ENCODE results near the gene DENND4B. TPM values are rescaled to one million over a fixed set of nuclear protein-coding genes. Genes with fewer than 3 reads are reported as not detected.

The DENND4B gene
- total and polyA plus RNA-seq, 10 of the 15 experiments (the other 5 are each of a cell fraction or from before 2014, with no cell fraction given): 12.0 to 74.8 (median 22.7) TPM

GRCh38 chr1:153946622-153947241 is at the start of gene DENND4B (continued):
- TF ChIP-seq ZBTB4 (CRISPR knock-in tag; IDR thresholded peaks at IDR 0.05) (no peak), RB1 (IDR thresholded peaks at IDR 0.05; ENCODE audit: borderline replicate concordance) (no peak), DPF2 (IDR thresholded peaks at IDR 0.05) (no peak), SPI1 (IDR thresholded peaks at IDR 0.05; ENCODE audit: borderline replicate concordance, insufficient read depth, low read depth, low read length) (peak; percentile 82), ZBTB11 (CRISPR knock-in tag; IDR thresholded peaks at IDR 0.05) (no peak), MEF2A (IDR thresholded peaks at IDR 0.05; ENCODE audit: insufficient read depth, low read depth, low read length) (0 out of 2 replicates have a peak, but pooled peaks have one; percentile 15), IKZF1 (conservative IDR thresholded peaks at IDR 0.05) (no peak; the same call in 1 of the 2 replicates), PKNOX1 (IDR thresholded peaks at IDR 0.05) (no peak), SMAD1 (IDR thresholded peaks at IDR 0.05; ENCODE audit: low read depth, partially characterized antibody) (no peak), USF2 (IDR thresholded peaks at IDR 0.05; ENCODE audit: borderline replicate concordance, low read depth, low read length) (no peak), KLF5 (IDR thresholded peaks at IDR 0.05; ENCODE audit: partially characterized antibody) (no peak), MYB (IDR thresholded peaks at IDR 0.05; ENCODE audit: borderline replicate concordance, low read depth, low read length) (no peak), TCF12 (IDR thresholded peaks at IDR 0.05; ENCODE audit: low read depth, low read length) (peak; percentile 59; the same call in 1 of the 2 replicates), POU2F2 (IDR thresholded peaks at IDR 0.05; ENCODE audit: borderline replicate concordance, low read depth, low read length) (peak; percentile 33; the same call in 1 of the 3 replicates), JUND (IDR thresholded peaks at IDR 0.05; ENCODE audit: low read depth, low read length) (no peak), SREBF1 (IDR thresholded peaks at IDR 0.05; ENCODE audit: low read length) (no peak), FOXK2 (IDR thresholded peaks at IDR 0.05) (no peak), SIX5 (IDR thresholded peaks at IDR 0.05; ENCODE audit: low read depth, low read length, severe bottlenecking) (no peak)
- TF ChIP-seq, protein P1, sequence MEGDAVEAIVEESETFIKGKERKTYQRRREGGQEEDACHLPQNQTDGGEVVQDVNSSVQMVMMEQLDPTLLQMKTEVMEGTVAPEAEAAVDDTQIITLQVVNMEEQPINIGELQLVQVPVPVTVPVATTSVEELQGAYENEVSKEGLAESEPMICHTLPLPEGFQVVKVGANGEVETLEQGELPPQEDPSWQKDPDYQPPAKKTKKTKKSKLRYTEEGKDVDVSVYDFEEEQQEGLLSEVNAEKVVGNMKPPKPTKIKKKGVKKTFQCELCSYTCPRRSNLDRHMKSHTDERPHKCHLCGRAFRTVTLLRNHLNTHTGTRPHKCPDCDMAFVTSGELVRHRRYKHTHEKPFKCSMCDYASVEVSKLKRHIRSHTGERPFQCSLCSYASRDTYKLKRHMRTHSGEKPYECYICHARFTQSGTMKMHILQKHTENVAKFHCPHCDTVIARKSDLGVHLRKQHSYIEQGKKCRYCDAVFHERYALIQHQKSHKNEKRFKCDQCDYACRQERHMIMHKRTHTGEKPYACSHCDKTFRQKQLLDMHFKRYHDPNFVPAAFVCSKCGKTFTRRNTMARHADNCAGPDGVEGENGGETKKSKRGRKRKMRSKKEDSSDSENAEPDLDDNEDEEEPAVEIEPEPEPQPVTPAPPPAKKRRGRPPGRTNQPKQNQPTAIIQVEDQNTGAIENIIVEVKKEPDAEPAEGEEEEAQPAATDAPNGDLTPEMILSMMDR (IDR thresholded peaks at IDR 0.05 in 2 of 3, conservative IDR thresholded peaks at IDR 0.05 in 1 of 3; ENCODE audit: control insufficient read depth in 2 of 3, extremely low read depth in 1 of 3, insufficient read depth in 1 of 3, low read depth in 3 of 3, low read length in 3 of 3): peak; percentile 78 to 95 (median 90)

Measured in GM12878 (cell line).